ENCODE results near the gene ZNF618.
"Not testable (repeated sequence)": the region's sequence is repeated elsewhere in the genome, so short reads cannot be mapped to it uniquely, and the experiment has no call there.

The ZNF618 gene

DNA sequence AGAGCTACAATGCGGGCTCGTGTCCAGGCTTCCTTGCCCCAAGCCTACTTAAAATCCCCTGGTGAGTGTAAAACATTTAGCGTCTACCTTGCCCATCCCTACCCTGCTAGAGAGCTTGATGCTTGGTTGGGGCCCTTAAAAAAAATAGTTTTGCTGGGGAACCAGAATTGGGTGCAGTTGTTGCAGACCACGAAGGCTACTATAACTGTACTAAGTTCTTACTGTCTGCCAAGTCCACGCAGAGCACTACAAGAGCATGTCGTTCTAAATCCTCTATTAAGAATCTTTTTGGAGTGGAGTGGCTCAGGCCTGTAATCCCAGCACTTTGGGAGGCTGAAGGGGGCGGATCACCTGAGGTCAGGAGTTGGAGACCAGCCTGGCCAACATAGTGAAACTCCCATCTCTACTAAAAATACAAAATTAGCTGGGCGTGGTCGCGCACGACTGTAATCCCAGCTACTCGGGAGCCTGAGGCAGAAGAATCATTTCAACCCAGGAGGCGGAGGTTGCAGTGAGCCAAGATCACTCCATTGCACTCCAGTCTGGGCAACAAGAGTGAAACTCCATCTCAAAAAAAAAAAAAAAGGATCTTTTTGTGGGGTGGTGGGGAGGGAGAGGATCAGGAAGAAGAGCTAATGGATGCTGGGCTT lies 206.8 kb downstream of the ZNF618 start:
- not testable (repeated sequence) for DNase-seq (ENCODE audit: low read depth in 2 of 2)

DNA sequence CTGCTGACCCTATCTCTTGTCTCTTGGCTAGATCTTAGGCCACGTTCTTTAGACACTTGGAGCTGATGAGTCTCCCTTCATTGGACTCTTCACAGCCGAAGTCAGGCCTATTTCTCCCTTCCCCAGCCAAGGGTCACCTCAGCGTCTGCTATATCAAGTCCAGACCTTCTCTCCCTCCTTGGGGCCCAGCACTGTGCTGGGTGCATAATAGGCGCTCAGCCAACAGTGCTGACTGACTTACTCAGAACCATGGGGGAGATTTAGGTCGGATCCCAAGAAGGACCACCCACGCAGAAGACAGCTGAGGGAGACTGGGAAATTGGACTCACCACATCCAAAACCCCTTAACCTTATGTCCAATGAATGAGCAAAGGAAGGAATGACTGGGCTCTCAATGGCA lies 207.6 kb downstream of the ZNF618 start:
- DNase-seq (ENCODE audit: low read depth in 2 of 2): no peak

DNA sequence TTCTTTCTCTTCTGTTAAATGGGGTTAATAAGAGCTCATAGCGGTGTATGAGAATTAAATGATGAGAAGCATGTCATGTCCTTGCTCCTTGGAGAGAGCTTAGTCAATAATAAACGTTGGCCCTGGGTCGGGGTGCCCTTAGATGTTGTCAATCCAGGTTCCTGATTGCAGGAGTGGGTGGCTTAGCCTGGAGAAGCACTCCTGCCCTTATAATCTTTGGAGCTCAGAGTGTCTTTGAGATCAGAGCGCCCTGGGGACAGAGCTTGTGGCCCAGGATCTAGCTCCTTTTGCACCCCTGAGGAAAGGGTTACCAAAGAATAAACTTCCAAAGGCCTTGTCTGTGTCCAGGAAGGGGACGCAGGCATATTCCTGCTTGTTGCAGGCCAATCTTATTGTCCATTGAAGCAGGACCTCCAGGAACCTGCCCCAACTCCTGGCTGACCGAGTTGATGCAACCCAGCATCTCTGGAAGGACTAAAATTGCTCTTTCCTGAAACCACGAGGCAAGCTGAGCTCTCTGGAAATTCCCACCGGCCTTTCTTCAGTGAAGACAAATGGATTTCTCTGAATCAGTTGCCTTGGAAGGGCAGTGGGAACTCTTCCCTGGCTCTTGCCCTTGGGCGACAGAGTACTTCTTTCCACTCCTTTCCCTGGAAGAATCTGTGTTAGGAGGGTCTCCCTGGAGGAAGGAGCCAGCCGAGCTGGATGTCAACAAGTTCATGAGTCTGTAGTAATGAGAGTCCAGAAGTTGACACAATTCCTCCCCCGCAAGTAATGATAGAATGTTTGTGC lies 208.4 kb downstream of the ZNF618 start:
- DNase-seq (ENCODE audit: low read depth in 2 of 2): no peak

DNA sequence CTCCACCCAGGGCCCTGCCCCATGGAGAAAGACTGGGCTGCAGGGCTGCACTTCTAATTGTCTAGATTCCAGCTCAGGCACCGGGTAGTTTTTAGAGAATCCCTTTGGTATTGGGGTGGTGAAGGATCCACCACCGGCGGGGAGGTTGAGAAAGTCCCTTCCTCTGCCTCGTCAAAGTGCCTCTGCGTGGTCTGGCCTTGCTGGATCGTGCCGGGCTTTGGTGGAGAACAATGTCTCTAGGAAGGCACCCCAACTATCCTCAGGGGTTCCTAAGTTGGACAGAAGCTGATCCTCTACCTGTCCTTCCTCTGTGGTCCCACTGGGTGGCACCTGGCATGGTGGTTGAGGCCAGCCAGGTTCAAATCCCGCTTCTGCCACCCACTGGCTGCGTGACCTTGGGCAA lies 209.3 kb downstream of the ZNF618 start:
- no peak for DNase-seq (ENCODE audit: low read depth in 2 of 2)

DNA sequence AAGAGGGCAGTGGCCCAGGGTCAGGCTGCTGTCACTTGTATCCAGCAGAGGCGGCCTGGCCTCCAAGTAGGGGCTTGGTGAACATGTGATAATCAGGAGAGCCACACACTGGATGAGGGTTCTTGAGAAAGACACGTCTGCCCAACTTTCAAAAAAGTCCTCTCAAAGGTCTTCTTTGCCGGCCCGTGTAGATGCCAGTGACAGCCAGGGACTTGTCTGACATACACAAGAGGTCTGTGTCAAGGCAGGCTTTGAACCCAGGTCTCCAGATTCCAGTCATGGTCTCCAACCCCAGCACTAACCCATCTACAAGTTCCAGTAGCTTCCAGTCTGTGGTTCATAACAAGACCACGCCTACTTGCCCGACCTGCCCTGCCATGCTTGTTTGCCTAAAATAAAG lies 209.9 kb downstream of the ZNF618 start:
- no peak for DNase-seq (ENCODE audit: low read depth in 2 of 2)

DNA sequence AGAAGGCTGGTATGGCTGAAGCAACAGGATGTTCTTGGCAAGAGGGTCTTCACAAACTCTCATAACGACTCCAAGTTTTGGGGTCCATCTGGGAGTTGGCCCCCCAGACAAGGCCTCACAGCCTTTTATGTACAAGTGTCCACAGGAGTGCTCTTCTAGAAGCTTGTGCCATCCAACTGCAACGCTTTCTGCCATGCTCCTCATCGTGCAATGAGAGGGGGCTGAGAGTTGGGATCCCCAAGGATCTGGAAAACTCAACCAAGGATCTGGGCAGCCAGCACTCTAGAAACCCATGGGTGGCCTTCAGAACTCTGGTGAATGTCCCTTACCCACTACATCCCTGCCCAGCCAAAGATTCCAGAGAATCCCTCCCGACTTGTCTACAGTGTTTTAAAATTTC lies 210.5 kb downstream of the ZNF618 start:
- no peak for DNase-seq (ENCODE audit: low read depth in 2 of 2)

DNA sequence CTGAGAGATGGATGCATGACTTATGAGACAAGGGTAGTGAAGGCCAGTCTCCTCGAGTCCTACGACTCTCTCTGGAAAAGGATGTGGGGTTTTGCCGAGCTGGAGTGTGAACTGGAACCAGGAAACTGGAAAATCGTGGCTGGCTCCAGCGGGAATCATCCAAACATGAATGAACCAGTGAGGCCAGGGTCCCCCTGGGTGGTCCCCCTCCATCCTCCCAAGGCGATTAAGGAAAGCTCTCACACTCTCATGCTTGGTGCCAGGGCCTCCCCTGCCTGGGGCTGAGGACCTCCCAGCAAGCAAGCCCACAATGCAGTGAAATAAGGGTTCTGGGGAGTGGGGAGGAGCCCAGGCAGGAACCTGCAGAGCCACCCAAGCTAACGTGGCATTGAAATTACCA lies 211.6 kb downstream of the ZNF618 start:
- DNase-seq (ENCODE audit: low read depth in 2 of 2): no peak

DNA sequence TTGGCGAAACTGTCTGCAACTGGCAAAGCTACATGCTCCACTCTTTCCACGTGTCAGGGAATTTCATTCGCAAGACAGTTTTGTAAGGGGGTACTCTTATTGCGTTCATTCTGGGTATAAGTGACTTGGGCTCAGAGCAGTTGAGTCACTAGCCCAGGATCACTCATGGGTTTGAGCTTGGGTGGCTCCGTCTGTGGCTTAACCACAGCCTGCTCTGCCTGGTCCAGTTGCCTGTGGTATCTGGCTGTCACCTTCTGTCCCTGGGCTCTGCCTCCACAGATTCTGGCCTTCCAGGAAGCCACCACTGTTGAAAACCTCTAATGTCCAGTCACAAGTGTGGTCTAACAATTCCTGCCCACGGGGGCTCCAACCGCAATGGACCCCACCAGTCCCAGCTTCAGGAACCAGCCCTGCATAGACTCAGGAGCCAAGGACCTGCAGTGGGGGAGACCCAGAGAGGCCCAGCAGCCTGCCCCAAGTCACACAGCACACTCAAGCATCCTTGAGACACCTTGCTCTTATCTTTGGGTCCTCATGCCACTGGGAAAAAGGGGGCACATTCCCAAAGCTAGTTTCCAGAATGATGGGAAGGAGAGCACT lies 212.6 kb downstream of the ZNF618 start:
- DNase-seq (ENCODE audit: low read depth in 2 of 2): no peak

DNA sequence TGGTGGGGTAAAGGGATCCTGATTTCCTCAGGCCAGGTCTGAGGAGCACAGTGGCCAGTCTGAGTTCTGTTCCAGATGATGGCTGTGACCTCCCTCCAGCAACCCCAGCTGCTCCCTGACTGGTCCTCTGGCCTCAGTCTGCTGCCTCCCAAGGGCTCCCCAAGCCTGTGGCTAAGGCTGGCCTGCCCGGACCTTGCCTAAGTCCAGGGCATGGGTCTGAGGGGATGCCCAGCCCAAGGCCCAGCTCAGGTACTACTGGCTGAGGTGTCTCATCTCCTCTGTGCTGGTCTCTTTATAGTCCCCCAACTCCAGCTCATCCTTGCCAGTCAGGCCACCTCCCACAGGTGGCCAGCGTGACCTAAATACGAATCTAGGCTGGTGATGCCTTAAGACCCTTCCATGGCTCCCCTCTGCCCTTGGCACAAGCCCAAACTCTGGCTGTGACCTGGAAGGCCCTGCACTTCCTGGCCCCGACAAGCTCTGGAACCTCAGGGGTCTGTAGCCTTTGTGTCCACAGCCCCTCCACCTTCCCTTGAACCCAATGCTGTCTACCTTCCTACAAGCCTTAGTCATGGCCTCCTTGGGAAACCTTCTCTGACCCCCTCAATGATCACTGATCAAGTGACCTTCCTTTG lies 213.2 kb downstream of the ZNF618 start:
- DNase-seq (ENCODE audit: low read depth in 2 of 2): no peak

DNA sequence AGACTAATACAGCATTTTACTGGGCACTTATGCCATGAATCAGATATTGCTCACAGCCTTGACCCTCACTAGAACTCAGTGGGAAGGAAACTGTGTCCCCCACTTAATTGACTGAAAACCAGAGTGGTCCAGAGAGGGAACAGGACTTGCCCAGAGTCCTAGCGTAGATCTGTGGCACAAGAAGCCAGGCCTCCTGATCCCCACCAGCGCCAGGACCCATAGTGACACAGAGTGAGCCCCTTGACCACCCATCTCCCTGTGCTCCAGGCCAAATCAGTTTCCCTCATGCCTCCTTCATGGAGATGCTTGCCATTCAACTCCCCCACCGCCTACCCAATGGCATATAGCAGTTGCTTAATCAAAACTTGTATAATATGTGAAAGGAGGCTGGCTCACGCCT lies 214.7 kb downstream of the ZNF618 start:
- DNase-seq (ENCODE audit: low read depth in 2 of 2): no peak

DNA sequence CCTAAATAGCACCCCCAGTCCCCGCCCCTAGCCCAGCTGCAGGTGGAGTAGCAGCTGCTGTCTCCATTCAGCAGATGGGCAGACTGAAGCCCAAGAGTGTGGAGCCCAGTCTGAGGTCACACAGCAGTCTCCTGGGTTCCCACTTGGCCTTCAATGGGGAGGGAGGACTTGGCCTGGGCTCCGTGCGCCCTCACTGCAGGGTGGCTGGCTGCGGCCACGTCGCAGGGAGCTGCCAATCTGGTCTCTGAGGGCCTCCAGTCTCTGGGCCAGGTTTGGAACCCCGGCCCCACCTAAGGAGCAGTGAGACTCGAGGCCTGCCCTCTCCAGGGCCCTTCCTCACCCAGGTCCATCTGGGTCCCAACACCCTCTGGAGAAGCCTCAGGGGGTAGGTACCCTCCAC lies 215.6 kb downstream of the ZNF618 start:
- DNase-seq (ENCODE audit: low read depth in 2 of 2): no peak

DNA sequence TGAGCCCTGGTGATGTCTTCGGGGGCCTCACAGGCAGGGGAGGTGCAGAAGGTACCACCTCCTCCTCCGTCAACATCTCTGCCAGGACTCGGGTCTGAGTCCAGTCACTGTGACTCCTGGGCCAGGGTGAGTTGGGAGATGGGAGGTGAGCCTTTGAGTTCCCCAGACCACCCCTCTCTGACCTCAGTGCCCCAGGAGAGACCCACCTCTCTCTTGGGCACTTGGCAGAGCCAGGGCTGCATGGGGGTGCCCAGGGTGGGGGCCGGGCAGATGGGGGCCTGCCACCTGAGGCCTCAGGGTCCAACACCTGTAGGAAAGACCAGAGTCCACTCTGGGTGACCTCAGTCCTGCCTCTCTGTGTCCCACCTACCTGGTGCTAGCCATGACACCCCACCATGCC lies 216.2 kb downstream of the ZNF618 start:
- no peak for DNase-seq (ENCODE audit: low read depth in 2 of 2)

DNA sequence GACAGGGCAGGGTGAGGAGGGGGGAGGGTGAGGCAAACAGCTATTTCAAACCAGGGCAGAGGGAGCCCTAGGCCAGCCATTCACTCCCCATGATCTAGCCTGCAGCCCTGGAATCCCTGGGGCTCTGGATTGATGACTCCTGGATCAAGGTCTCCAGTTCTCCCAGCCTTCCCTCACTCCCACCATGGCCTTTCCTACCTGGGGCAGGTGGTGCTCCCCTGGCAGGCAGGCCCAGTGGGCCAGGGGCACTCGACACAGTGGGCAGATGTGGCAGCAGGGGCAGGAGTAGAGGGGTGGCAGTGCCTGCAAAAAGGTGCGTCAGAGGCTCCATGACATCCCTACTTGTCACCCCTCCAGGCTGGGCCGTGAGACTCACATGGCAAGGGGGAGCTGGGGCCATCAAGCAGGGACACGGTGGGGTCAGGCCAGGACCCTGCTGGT lies 216.9 kb downstream of the ZNF618 start:
- DNase-seq (ENCODE audit: low read depth in 2 of 2): no peak

DNA sequence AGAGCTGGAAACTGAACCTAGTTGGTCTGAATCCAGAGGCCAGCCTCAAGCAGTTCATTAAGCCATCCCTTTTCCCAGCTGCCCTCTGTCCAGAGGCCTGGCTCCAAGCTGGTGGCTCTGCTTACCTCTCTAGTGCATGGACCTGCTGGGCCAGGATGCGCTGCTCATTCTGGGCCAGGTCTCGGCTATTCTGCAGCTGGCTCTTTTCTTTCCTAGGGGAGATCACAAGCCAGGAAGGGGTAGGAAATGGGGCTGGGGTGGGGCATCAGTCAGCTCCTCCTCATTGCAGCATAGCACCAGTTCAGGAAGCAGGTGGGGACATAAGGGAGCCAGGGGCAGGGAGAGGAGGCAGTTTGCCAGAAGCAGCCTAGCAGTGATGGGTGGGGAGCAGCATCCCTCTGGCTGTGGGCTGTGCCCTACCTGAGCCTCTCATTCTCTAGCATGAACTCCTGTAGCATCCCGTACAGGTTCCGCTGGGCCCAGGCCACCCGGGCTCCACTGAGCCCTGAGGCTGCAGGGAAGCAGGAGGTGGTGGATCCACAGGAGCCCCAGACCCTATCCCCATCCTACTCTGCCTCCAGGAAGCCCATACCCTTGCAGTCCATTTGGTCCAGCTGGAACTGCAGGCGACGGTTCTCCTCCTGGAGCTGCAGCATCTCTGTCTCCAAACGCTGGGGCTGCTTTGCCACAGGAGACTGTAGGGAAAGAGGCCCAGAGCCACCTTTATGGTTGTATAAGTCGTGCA lies 217.8 kb downstream of the ZNF618 start:
- DNase-seq (ENCODE audit: low read depth in 2 of 2): no peak

DNA sequence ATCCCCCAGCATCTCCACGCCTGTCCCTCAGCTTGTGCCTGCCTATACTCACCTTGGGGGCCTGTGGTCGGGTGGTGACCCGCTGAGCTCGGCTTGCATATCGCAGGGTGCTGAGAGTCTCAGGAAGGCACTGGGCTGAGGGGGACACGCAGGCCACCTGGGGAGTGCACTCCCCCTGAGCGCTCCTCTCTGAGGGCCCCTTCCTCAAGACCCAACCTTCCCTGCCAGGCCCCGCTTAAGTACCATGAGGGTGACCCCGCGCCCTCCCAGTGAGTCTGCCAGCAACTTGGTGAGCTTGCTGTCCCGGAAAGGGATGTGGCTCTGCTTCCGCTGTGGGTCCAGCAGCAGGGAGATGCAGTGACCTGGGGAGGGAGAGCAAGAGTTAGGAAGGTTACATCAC lies 218.9 kb downstream of the ZNF618 start:
- no peak for DNase-seq (ENCODE audit: low read depth in 2 of 2)

DNA sequence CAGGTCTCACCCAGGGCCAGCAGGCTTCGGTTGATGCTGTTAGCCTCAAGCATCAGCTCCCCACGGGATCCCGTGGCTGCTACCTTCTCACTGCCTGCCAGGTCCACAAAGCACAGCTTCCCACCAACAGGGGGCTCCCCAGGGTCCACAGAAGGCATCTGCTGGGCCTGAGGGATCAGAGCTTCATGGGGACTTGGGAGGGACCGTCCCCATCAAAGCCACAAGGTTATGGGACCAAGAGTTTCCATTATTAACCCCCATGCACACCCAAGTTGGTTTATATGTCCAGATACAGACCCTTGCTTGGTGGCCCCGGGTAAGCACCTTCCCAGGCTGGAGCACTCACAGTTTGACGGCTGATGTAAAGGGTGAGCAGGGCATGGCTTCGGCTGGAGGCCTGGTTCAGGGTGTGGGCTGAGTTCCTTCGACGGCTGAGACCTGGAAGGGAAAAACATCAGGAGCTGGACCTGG lies 220.0 kb downstream of the ZNF618 start:
- no peak for DNase-seq (ENCODE audit: low read depth in 2 of 2)

DNA sequence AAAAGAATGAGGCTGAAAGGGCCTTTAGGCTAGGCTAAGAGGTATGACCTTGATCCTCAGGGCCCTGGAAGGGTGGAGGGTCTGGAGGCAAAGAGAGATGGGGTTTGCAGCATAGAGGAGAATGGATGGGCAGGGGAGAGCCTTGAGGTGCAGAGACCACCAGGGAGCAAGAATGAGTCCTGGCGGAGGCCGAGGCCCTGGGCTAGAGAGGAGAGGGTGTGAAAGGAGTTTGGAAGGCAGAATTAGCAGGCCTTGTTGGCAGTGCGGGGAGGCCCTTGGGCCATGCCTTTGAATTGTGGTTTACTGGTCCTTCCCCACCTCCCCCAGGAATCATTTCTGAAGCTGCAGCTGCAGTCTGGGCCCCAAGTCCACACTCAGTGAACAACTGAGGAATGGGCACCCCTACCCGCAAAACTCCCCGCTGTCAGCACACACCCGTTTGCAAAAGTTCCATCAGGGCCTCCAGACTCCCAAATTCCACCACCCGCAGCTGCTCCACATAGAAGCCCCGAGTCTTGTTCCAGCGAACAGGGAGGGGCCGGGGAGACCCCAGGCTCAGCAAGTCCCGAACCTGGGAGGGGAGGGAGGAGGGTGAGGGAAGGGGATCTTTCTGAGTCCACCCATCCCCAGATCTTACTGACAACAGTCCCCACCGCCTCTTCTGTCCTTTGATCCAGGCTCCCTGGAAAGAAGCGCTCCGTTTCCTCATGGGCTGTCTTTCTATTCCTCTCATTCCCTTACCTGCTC lies 220.9 kb downstream of the ZNF618 start:
- DNase-seq (ENCODE audit: low read depth in 2 of 2): no peak

DNA sequence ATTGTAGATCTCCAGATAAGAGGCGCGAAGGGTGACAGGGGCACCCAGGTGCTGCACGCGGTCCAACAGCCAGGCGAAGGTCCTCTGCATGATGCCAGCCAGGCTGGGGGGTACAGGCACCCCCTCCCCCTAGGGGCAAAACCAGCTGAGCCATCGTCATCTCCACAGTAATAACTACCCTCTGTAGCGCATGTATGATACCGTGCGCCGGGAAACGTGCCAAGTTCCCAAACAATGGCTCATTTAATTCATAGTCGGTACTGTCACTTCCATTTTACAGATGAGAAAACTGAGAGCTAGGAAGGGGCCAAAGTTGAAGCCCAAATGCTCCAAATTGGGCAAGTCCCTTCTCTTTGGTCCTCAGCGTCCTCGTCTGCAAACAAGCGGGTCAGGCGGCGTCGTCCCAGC lies 221.5 kb downstream of the ZNF618 start:
- no peak for DNase-seq (ENCODE audit: low read depth in 2 of 2)

DNA sequence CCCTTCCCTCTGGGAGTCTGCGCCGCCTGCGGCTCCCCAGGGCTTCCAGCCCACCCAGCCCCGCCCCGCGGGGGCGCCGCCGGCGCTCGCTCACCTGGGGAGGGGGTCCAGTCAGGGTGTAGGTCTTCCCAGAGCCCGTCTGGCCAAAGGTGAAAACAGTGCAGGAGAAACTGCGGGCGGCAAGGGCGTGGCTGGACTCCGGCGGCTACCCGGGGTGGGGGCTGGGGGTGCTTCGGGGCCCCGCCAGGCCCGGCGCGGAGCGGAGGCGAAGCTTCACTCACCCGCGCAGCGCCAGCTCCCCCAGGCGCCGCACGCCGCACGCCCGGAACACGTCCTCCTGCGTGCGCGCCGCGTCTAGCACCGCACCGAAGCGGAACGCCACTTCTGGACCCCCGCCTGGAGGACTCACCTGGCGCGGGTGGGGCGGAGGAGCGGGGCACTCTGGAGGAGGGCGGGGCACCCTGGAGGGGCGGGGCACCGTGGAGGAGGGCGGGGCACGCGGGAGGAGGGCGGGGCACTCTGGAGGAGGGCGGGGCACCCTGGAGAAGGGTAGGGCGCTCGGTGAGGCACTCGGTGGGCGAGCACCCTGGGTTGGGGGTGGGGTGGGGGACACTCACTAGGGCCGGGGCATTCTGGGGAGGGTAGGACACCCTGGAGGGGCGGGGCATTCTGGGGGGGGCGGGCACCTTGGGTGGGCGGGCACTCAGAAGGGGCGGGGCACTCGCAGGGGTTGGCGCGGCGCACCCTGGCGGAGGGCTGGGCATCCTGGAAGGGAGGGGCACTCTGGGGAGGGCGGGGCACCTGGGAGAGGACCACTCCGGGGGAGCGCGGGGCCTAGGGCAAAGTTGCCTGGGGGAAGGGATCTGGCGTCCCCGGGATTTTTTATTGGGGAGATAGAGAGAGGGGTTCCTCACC lies 222.2 kb downstream of the ZNF618 start:
- DNase-seq (ENCODE audit: low read depth in 2 of 2): peak; percentile 22 to 25
